Measurements from ENCODE around the gene SLC1A1.

Gene SLC1A1

DNA sequence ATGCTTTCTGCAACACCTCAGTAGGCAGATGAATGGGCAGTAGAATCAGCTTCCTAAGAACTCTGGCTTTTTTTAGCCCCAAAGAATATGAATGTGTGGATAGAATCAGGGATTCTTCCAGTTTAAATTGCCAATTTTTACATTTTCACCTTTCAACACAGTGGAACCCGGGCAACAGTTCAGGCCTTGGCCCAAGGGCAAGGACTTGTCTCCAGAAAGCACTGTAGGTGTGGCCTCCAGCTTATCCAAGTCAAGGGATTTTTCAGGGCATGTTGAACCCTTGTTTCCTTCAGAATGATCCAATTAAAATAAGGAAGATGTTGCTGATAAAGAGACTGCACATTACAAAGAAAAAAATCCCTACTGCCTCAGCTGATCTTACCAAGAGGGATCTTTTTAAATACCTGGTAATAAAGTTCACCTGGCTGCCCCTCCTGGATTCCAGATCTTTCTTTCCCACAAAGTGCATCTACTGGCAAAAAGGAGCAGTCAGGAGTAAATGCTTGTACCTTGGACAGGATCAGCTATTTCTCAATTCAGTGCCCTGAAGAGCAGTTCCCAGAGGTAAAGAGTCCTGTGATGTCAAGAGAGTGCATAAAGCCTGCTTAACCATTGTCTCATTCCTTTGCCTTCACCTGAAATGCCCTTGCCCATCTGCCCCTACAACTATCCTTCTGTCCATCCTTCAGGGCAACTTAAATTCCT, 91.7 kb downstream of the SLC1A1 start:
- DNase-seq = no peak

DNA sequence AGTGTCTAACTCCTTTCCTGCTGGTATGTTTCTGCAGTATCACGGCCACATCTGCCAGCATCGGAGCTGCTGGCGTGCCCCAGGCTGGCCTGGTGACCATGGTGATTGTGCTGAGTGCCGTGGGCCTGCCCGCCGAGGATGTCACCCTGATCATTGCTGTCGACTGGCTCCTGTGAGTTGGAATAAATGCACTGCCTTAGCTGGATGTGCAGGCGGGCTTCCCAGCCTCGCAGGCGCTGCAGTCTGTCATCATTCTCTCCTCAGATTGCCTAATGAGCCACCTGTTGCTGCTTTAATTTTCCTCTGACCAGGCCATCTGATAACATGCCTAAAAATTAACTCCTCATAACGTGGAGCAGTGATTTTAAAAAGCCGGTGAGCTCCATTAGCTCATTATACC, 92.7 kb downstream of the SLC1A1 start:
- DNase-seq = no peak

- no peak for DNase-seq
Measured at GRCh38 chr9:4584636-4585035, 94.4 kb downstream of the SLC1A1 start.

DNA sequence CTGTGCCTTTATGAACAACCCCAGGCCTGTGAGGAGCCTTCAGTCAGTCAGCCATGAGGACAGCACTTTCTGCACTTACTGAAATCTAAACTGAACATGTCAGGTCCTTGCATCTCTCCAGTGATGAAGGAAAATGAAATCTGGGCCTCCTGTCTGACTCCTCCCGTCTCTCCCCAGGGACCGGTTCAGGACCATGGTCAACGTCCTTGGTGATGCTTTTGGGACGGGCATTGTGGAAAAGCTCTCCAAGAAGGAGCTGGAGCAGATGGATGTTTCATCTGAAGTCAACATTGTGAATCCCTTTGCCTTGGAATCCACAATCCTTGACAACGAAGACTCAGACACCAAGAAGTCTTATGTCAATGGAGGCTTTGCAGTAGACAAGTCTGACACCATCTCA, 94.9 kb downstream of the SLC1A1 start:
- no peak for DNase-seq

GRCh38 chr9:4588721-4589120, 98.5 kb downstream of the SLC1A1 start:
- no peak for DNase-seq

DNA sequence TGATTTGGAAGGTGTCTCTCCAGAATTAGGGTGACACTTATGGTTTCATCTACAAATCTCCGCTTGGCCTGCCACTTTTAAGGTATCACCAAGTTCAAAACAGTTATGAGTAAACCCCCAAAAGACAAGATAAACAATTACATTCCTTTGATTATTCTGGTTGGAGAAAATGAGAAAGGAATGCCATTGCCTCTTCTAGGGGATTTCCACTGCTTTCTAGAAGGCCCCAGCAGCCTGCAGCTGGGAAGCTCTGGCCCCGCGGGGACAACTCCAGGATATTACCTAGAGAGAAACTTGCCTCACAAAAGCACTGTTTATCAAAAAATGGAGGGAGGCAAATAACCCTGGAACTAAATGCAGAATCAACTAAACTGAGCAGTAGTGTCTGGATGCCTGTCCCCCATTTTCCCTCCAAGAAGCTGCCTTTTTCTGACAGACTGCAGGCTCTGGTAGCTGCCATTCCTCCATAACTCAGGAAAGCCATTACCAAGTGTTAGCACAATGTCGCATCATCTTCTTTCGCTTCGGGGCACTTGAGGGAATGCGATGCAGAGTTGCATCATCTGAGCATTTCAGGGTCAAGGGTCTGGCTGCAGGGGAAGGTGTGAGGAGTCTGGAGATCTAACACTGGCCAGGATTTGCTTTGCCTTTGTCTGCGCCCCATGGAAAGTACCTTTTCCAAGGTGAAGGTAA, 100.3 kb downstream of the SLC1A1 start:
- DNase-seq = no peak

- DNase-seq = no peak
Measured at GRCh38 chr9:4591123-4591500, 100.8 kb downstream of the SLC1A1 start.

- DNase-seq = no peak
Measured at GRCh38 chr9:4592295-4592694, 102.0 kb downstream of the SLC1A1 start.

GRCh38 chr9:4592886-4593285, 102.6 kb downstream of the SLC1A1 start:
- DNase-seq = no peak

GRCh38 chr9:4594545-4594944, 104.3 kb downstream of the SLC1A1 start:
- no peak for DNase-seq

DNA sequence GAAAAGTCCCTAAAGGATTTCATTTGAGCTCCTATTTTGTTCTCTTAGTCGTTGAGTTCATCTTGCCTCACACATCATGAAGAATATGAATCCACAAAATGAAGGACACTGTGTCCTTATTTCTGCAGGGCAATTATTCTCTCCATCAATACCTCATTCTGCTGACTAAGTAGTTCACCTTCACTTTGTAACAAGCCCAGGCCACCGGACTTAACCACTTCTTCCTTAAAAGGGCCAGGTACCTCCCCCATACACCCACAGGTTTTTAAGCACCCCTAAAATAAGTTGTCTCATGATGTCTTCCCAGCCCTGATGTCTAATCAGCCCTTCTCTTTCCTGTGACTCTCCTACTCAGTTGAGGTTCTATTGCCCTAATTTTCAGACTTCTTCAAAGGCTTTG, 104.7 kb downstream of the SLC1A1 start:
- DNase-seq = no peak

DNA sequence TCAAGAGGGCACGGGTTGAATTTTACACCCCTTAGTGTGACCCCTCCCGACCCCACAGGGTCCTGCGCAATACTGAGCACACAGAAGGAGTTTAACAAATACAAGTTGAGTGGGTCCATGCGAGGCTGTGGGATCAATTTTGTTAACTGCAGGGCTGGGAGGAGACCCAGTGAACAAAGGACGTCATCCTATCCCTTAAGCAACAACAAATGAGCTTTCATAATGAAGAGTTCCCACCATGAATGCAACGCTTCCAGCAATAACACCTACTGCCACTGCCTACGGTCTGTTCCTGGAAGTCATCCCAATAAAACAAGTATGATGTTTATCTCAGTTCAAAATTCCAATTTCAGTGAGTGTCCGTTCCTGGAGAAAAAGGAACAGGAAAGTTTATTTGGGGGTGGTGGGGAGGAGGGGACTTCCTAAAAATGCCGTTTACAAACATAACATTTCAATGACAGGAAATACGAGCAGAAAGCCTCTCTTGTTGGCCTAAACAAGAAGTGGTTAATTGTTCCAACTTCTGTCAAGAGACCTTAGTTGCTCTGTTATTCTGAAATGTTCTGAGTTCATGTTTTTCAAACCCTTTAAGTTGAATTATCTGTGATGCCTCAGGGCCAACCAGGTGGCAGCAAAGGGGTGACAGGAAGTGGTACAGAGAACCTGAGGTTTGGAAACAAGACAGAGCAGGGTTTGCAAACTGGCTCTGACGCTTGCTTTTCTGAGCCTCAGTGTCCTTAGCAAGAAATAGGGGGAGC, 106.1 kb downstream of the SLC1A1 start:
- DNase-seq = peak; percentile 37

DNA sequence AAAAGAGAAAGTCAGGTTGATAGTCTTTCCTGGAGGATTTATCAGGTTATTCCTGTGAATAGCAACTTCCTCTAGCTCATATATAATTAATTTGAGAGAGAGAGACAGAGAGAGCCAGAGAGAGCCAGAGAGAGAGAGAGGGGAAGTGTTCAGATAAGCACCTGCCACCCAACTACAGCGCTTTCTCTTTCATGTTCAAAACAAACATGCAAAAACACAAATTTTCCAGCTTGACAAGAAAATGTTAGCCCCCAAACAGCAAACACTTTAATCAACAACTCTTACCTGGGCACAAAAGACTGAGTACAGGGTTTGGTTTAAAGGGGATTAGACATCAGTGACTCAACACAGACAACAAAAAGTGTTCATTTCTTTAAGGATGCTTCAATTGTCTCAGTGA, 110.1 kb downstream of the SLC1A1 start:
- DNase-seq = no peak

DNA sequence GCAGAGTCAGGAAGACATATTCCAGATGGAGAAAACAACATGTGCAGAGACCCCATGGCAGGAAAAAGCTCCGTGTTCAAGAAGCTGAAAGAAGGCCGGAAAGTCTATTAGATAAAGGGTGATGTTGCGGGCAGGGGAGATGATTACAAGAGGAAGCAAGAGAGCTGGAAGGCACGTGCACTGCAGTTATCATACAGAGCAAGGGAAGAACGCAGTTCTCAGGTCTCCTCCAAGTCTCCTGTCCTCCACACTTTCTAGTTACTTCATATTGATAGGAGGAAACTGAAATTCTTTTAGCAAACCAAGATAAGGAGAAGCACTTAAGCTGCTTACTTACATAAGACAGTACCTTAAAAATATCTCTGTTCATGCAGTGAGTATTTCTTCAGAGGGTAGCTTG, 113.6 kb downstream of the SLC1A1 start:
- no peak for DNase-seq

DNA sequence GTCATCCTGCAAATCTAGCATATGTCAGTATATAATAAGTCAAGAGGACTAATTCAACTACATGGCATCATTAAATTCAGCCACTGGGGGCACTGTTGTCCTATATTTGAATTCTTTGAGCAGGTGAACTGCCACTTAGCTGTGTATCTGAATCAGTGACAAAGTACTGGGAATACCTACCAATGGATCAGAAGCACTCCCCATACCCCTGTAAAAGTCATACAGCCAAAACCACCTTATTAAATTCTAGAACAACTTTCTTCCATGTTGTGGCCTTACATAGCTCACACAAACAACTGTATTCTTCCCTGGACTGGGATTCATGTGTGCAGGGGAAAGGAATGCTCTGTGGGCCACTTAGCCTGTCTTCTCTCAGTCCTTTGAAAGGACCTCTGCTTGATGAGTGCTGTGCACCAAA, 114.4 kb downstream of the SLC1A1 start:
- DNase-seq = peak; percentile 78

DNA sequence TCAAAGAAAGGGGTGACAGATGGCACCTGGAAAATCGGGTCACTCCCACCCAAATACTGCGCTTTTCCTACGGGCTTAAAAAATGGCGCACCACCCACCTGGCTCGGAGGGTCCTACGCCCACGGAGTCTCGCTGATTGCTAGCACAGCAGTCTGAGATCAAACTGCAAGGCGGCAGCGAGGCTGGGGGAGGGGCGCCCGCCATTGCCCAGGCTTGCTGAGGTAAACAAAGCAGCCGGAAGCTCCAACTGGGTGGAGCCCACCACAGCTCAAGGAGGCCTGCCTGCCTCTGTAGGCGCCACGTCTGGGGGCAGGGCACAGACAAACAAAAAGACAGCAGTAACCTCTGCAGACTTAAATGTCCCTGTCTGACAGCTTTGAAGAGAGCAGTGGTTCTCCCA, 115.8 kb downstream of the SLC1A1 start:
- peak; percentile 5 for DNase-seq

GRCh38 chr9:4614627-4615026, 124.4 kb downstream of the SLC1A1 start:
- no peak for DNase-seq

DNA sequence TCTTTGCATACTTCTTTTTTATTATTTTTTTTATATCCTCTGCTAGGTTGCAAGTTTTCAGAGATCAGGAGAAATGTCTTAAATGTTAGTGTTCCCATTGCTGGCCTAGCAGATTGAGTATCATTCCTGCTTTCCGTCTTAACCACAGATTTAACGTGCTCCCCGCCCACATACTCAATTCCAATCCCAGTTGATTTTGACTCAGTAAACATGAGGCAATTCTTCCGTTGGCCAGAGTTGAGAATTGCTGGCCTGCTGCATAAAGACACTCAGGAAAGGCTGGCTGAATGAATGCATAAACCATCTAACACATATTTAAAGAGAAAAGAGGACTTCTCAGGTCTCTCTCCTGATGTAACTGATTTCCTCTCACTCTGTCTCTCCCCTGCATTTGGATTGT, 125.0 kb downstream of the SLC1A1 start:
- DNase-seq = no peak

- DNase-seq = no peak
Measured at GRCh38 chr9:4615778-4616177, 125.5 kb downstream of the SLC1A1 start.

GRCh38 chr9:4617752-4618151, 127.5 kb downstream of the SLC1A1 start:
- no peak for DNase-seq

DNA sequence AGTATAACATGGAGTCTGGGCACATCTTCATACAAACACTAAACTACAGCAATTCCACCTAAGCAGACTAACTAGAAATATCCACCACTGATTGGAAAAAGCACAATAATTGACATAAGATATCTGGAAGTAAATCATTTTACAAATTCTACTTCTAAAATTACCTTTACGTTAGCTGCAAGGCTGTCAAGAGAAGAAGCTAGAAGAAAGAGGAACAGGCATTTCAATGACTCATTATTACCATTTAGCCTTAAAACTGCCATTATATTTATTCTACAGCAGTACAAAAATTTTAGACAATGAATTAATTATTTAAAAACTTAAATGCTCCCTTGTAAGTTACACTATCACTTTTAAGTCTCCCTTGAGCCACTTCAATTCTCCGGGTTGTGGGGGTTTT, 128.4 kb downstream of the SLC1A1 start:
- DNase-seq = no peak

GRCh38 chr9:4620057-4620765, 129.9 kb downstream of the SLC1A1 start:
- DNase-seq = no peak

GRCh38 chr9:4620881-4621555, 130.8 kb downstream of the SLC1A1 start:
- DNase-seq = no peak

Measured in stimulated activated CD4-positive, alpha-beta T cell treated with anti-CD3 and anti-CD28 coated beads, Interleukin-15, amount 100 ng/mL, for 24 hours (primary cell).